K562 (cell line): ENCODE measurements around the gene GLYAT. TPM values are rescaled to one million over a fixed set of nuclear protein-coding genes. Genes with fewer than 3 reads are reported as not detected.
A peak's percentile ranks its signal among the peaks of the same experiment; 100 is the strongest.

ENCODE experiments used
- ATAC-seq: fragments of 200-7000 bp; cut with Tn5 transposase; 3 replicates; pipeline ENCODE4 v1.9.1; 2020; ENCODE audit warnings: moderate library complexity
- BruUV-seq: library from RNA; stranded (reverse); fragments of 400-500 nt; replicated peaks from 2 replicates; lab custom pipeline; 2021; lab: Mats Ljungman, UMichigan
- CTCF ChIA-PET: fragments of 300-600 bp; formaldehyde crosslinking; extraction: SDS; loops from one replicate; lab custom pipeline; 2021; ENCODE audit warnings: low intra/inter-chr PET ratio; lab: Yijun Ruan, JAX
- POLR2A ChIA-PET: fragments of 300-600, 350-650 bp; sonication (Branson Sonifier 250); formaldehyde crosslinking; extraction: SDS; loops from one replicate; lab custom pipeline; 2021; ENCODE audit warnings: antibody characterized with exemption, inconsistent platforms; lab: Yijun Ruan, JAX
- DNase-seq, 4 experiments: peaks; one replicate each; pipeline versions ENCODE4 v3.0.0 to v3.0.0-alpha.2; 2011 to 2018; ENCODE audit warnings: low spot score in 3 of 4, mixed read lengths in 3 of 4; ENCODE audit errors: extremely low read depth in 1 of 4
- FAIRE-seq: peaks from 2 replicates; lab custom pipeline; 2011; peaks lifted over from hg19 to GRCh38; lab: Jason Lieb, UNC
- H2AFZ ChIP-seq: 2 replicates; pipeline ENCODE4 v1.6.0; 2011; ENCODE audit warnings: low read depth, low read length, control low read depth, inconsistent platforms
- H3K27ac ChIP-seq: fragments of 200-600 bp; 3 replicates; pipeline ENCODE4 v1.8.0; 2011; ENCODE audit warnings: low read depth, mild to moderate bottlenecking, control low read depth, inconsistent platforms, low read length, moderate library complexity, mixed read lengths; ENCODE audit errors: extremely low read depth
- H3K27me3 ChIP-seq, 2 experiments: fragments of 300-600 bp in 1 of 2; 2 replicates in 1 of 2; 3 replicates in 1 of 2; pipeline versions ENCODE4 v1.6.0 to v1.8.0; 2011; ENCODE audit warnings: inconsistent platforms in 2 of 2, low read length in 2 of 2, mild to moderate bottlenecking in 1 of 2, mixed read lengths in 1 of 2, moderate library complexity in 1 of 2; ENCODE audit not compliant: control insufficient read depth in 2 of 2, insufficient read depth in 2 of 2
- H3K36me3 ChIP-seq: fragments of 300-600 bp; 3 replicates; pipeline ENCODE4 v1.8.0; 2011; ENCODE audit warnings: mild to moderate bottlenecking, low read length, inconsistent platforms; ENCODE audit not compliant: control insufficient read depth, insufficient read depth
- H3K4me1 ChIP-seq, 2 experiments: fragments of 200-600 bp in 1 of 2; replicated peaks in 1 of 2; 2 replicates in 1 of 2; 3 replicates in 1 of 2; pipeline versions ENCODE4 v1.5.1 to v1.8.0; 2011; ENCODE audit warnings: inconsistent platforms in 2 of 2, low read length in 2 of 2, mild to moderate bottlenecking in 1 of 2, mixed read lengths in 1 of 2, moderate library complexity in 1 of 2; ENCODE audit not compliant: control insufficient read depth in 2 of 2, insufficient read depth in 2 of 2
- H3K4me2 ChIP-seq: 2 replicates; pipeline ENCODE4 v1.6.1; 2011; ENCODE audit warnings: low read length, control low read depth, inconsistent platforms, mixed read lengths; ENCODE audit not compliant: insufficient read depth
- H3K4me3 ChIP-seq: fragments of 200-600 bp; sonication (generic), shearing (Covaris generic); 2 replicates; pipeline ENCODE4 v1.5.1; 2016; ENCODE audit warnings: control low read depth, inconsistent platforms
- H3K79me2 ChIP-seq: fragments of 200-600 bp; 3 replicates; pipeline ENCODE4 v1.8.0; 2011; ENCODE audit warnings: low read length, inconsistent platforms; ENCODE audit not compliant: control insufficient read depth, insufficient read depth
- H3K9ac ChIP-seq, 2 experiments: 2 replicates each; pipeline versions ENCODE4 v1.6.0 to v1.6.1; 2011; ENCODE audit warnings: low read depth in 2 of 2, low read length in 2 of 2, control low read depth in 1 of 2, inconsistent platforms in 1 of 2, mild to moderate bottlenecking in 1 of 2, mixed read lengths in 1 of 2; ENCODE audit not compliant: insufficient read depth in 1 of 2
- H3K9me1 ChIP-seq: one replicate; pipeline ENCODE4 v1.6.0; 2011; ENCODE audit warnings: inconsistent platforms, mild to moderate bottlenecking, low read length, moderate library complexity; ENCODE audit not compliant: control insufficient read depth, insufficient read depth
- H3K9me3 ChIP-seq: replicated peaks from 2 replicates; pipeline ENCODE4 v1.5.1; 2011; ENCODE audit warnings: low read depth, low read length, inconsistent platforms; ENCODE audit not compliant: control insufficient read depth, insufficient read depth
- H4K20me1 ChIP-seq: replicated peaks from 2 replicates; pipeline ENCODE4 v1.6.1; 2011; ENCODE audit warnings: low read length, inconsistent platforms, mixed read lengths; ENCODE audit not compliant: control insufficient read depth, insufficient read depth
- ATF1 ChIP-seq, 2 experiments: fragments of 450-650 bp in 1 of 2; IDR thresholded peaks; 2 replicates each; pipeline ENCODE4 v1.6.1; 2016; ENCODE audit warnings: missing compliant biosample characterization in 1 of 2, missing genetic modification characterization in 1 of 2
- C11orf30 ChIP-seq: fragments of 450-650 bp; IDR thresholded peaks from 2 replicates; pipeline ENCODE4 v1.6.1; 2016; ENCODE audit warnings: low read depth, mild to moderate bottlenecking
- CBX3 ChIP-seq, 2 experiments: IDR thresholded peaks; 1 replicate in 1 of 2; 2 replicates in 1 of 2; pipeline ENCODE4 v1.6.1; 2012; ENCODE audit warnings: inconsistent platforms in 2 of 2, low read length in 2 of 2, borderline replicate concordance in 1 of 2, control low read depth in 1 of 2
- CBX5 ChIP-seq: IDR thresholded peaks from 2 replicates; pipeline ENCODE4 v1.6.1; 2014; ENCODE audit warnings: low read depth, borderline replicate concordance
- CCAR2 ChIP-seq: fragments of 200-400 bp; formaldehyde crosslinking; IDR thresholded peaks from 2 replicates; pipeline ENCODE4 v1.6.1; 2017; ENCODE audit warnings: mild to moderate bottlenecking, low read depth, low read length
- CHCHD3 ChIP-seq: fragments of 250-450 bp; sonication (Bioruptor Pico); IDR thresholded peaks from 2 replicates; pipeline ENCODE4 v2.1.2; 2022; ENCODE audit warnings: mild to moderate bottlenecking
- EGR1 ChIP-seq: fragments of 450-650 bp; conservative IDR thresholded peaks from 2 replicates; pipeline ENCODE4 v1.6.1; 2017; ENCODE audit warnings: mild to moderate bottlenecking
- KAT8 ChIP-seq: fragments of 450-650 bp; IDR thresholded peaks from 2 replicates; pipeline ENCODE4 v1.6.1; 2016; ENCODE audit warnings: low read depth, mild to moderate bottlenecking
- PTBP1 ChIP-seq: fragments of 200-400 bp; formaldehyde crosslinking; IDR thresholded peaks from 2 replicates; pipeline ENCODE4 v1.6.1; 2017; ENCODE audit warnings: low read depth, low read length
- RBM34 ChIP-seq: fragments of 200-400 bp; formaldehyde crosslinking; IDR thresholded peaks from 2 replicates; pipeline ENCODE4 v1.6.1; 2018; ENCODE audit warnings: low read length, borderline replicate concordance; ENCODE audit not compliant: insufficient read depth
- RFX7 ChIP-seq: fragments of 250-450 bp; sonication (Bioruptor Pico); IDR thresholded peaks from 2 replicates; pipeline ENCODE4 v1.5.1; 2021; ENCODE audit warnings: mild to moderate bottlenecking
- SMAD1 ChIP-seq: fragments of 150-350 bp; IDR thresholded peaks from 2 replicates; pipeline ENCODE4 v1.6.1; 2014; ENCODE audit warnings: low read length, low read depth; ENCODE audit not compliant: partially characterized antibody
- TEAD1 ChIP-seq, 2 experiments: fragments of 450-650 bp in 1 of 2; sonication (generic) in 1 of 2; formaldehyde crosslinking; IDR thresholded peaks; 2 replicates each; pipeline versions ENCODE4 v1.4.0 to v1.8.0; 2020 to 2022; ENCODE audit warnings: mild to moderate bottlenecking in 2 of 2, missing genetic modification reagents in 1 of 2
- ZBTB49 ChIP-seq: sonication (generic); formaldehyde crosslinking; IDR thresholded peaks from 2 replicates; pipeline ENCODE4 v1.8.0; 2022; ENCODE audit warnings: missing genetic modification reagents, mild to moderate bottlenecking, borderline replicate concordance
- ZFP1 ChIP-seq: fragments of 450-650 bp; formaldehyde crosslinking; IDR thresholded peaks from 2 replicates; pipeline ENCODE4 v1.4.0; 2020; ENCODE audit warnings: mild to moderate bottlenecking, mixed read lengths
- ZFPM2 ChIP-seq: fragments of 250-450 bp; sonication (Bioruptor Pico); IDR thresholded peaks from 2 replicates; pipeline ENCODE4 v1.5.1; 2022; ENCODE audit warnings: mild to moderate bottlenecking
- ZFX ChIP-seq: sonication (generic); formaldehyde crosslinking; IDR thresholded peaks from 2 replicates; pipeline ENCODE4 v1.8.0; 2022; ENCODE audit warnings: mild to moderate bottlenecking, missing genetic modification reagents, moderate library complexity
- ZNF280A ChIP-seq: fragments of 450-650 bp; IDR thresholded peaks from 2 replicates; pipeline ENCODE4 v1.6.1; 2018; ENCODE audit warnings: mild to moderate bottlenecking, low read depth; ENCODE audit not compliant: partially characterized antibody
- ZNF316 ChIP-seq: fragments of 450-650 bp; IDR thresholded peaks from 2 replicates; pipeline ENCODE4 v1.6.1; 2016
- ZNF561 ChIP-seq: fragments of 450-650 bp; formaldehyde crosslinking; conservative IDR thresholded peaks from 2 replicates; pipeline ENCODE4 v1.4.0; 2020; ENCODE audit warnings: mild to moderate bottlenecking, moderate library complexity
- ZNF589 ChIP-seq: fragments of 200-800 bp; sonication (Bioruptor generic); IDR thresholded peaks from 2 replicates; pipeline ENCODE4 v1.6.1; 2016; ENCODE audit warnings: low read depth, missing genetic modification characterization, missing compliant biosample characterization
- ZNF644 ChIP-seq: fragments of 200-800 bp; sonication (Bioruptor generic); IDR thresholded peaks from 2 replicates; pipeline ENCODE4 v1.6.1; 2016; ENCODE audit warnings: low read depth, missing genetic modification characterization, missing compliant biosample characterization
- ZNF707 ChIP-seq: fragments of 250-450 bp; sonication (Bioruptor Pico); conservative IDR thresholded peaks from 2 replicates; pipeline ENCODE4 v1.8.0; 2022; ENCODE audit warnings: inconsistent platforms, mild to moderate bottlenecking, moderate library complexity
- WGBS: fragments of 100-300 bp; shearing (Covaris generic); methylation state at CpG from one replicate; pipeline ENCODE4 v1.1.6; 2016; ENCODE audit warnings: low coverage, mixed read lengths; ENCODE audit not compliant: insufficient coverage; ENCODE audit errors: missing lambda C conversion rate; 5-methylcytosine and 5-hydroxymethylcytosine counted together
- in situ Hi-C: fragments of 300-500 bp; cut with MboI; formaldehyde crosslinking; loops from 4 replicates; pipeline ENCODE4 v1.15.0; 2018; ENCODE audit warnings: inconsistent platforms, mixed read lengths
- intact Hi-C: fragments of 100-400 bp; cut with micrococcal nuclease; formaldehyde crosslinking; loops from 2 replicates; pipeline ENCODE4 v1.14.2; 2022
- polyA plus RNA-seq, 8 experiments: library from polyadenylated mRNA; depleted of rRNA in 4 of 8; stranded (reverse) in 5 of 8; unstranded in 3 of 8; fragments of >200 nt; fragmentation: Nextera tagmentation in 2 of 8; fragmentation: Illumina TruSeq in 1 of 8; extraction: Ambion mirVana in 2 of 8; extraction: Trizol in 1 of 8; gene quantifications; 2 replicates each; pipeline versions ENCODE4 v1.2.1 to v1.2.3, GENCODE V29; 2011 to 2014; ENCODE audit warnings: inconsistent platforms in 1 of 8, missing spikeins in 1 of 8
- total RNA-seq, 7 experiments: library from RNA; depleted of rRNA in 6 of 7; stranded (reverse); fragments of >200 nt in 6 of 7; fragmentation: Illumina TruSeq in 2 of 7; extraction: Trizol in 2 of 7; gene quantifications; 2 replicates each; pipeline versions ENCODE4 v1.2.1 to v1.2.3, GENCODE V29; 2011 to 2021; ENCODE audit warnings: low replicate concordance in 1 of 7

The GLYAT gene
- total and polyA plus RNA-seq, 9 of the 15 experiments (the other 6 are each of a cell fraction or from before 2014, with no cell fraction given): not detected

GRCh38 chr11:58741127-58741526 is 9.4 kb upstream of the GLYAT start:
- in situ Hi-C loops: no loop called here
- intact Hi-C loops: no loop called here
- no peak overlapping the region for H3K4me3 ChIP-seq
- DNase-seq: no peak
- no peak for FAIRE-seq
- H3K27me3 ChIP-seq: no peaks in the 10 kb centered on the region
- peaks cover 3 to 28% of the 10 kb centered on the region in 2 experiments; a peak in 4 of 5 replicates for H3K4me1 ChIP-seq
- H3K9me1 ChIP-seq: no peaks in the 10 kb centered on the region
- WGBS: 100% methylated on average over 1 of the region's 1 CpG
- no peak for ATAC-seq
- H4K20me1 ChIP-seq: no peaks in the 10 kb centered on the region
- ChIA-PET CTCF (no interaction called here), POLR2A (no interaction called here)
- no TSS peak for BruUV-seq
- no peak overlapping the region for H3K9ac ChIP-seq
- no peak overlapping the region for H3K27ac ChIP-seq
- no peaks in the 10 kb centered on the region for H3K36me3 ChIP-seq
- no peak overlapping the region for H2AFZ ChIP-seq
- H3K79me2 ChIP-seq: no peaks in the 10 kb centered on the region
- peaks cover 12% of the 10 kb centered on the region; the same call in 1 of the 2 replicates for H3K9me3 ChIP-seq
- no peak overlapping the region for H3K4me2 ChIP-seq
- TF ChIP-seq ZNF589 (no peak), PTBP1 (no peak), RFX7 (no peak), ZNF280A (no peak), SMAD1 (no peak), CHCHD3 (no peak), TEAD1 (CRISPR knock-in tag; IDR thresholded peaks at IDR 0.05) (no peak), ZNF707 (CRISPR knock-in tag) (no peak), EGR1 (no peak), ZFP1 (no peak), ATF1 (CRISPR knock-in tag; IDR thresholded peaks at IDR 0.05) (no peak), ATF1 (tag; IDR thresholded peaks at IDR 0.05) (no peak), ZBTB49 (no peak), ZFPM2 (CRISPR knock-in tag) (no peak), ZNF316 (peak; percentile 63), CCAR2 (no peak), C11orf30 (no peak), CBX3 (IDR thresholded peaks at IDR 0.05; ENCODE audit: borderline replicate concordance in 1 of 2, low read length in 2 of 2) (peak; percentile 38 to 67; a peak in 2 of 3 replicates), RBM34 (no peak), ZFX (CRISPR knock-in tag) (no peak), ZNF644 (tag) (no peak), ZNF561 (CRISPR knock-in tag) (no peak), KAT8 (no peak), CBX5 (peak; percentile 53; the same call in 1 of the 2 replicates)
